Thymus (tissue), 11 donors: ENCODE results near the gene KCNK4. TPM values are rescaled to one million over a fixed set of nuclear protein-coding genes. Genes with fewer than 3 reads are reported as not detected.
"Not testable (repeated sequence)": the region's sequence is repeated elsewhere in the genome, so short reads cannot be mapped to it uniquely, and the experiment has no call there.

Source experiments
- DNase-seq, 9 donors: peaks; one replicate each; pipeline ENCODE4 v3.0.0-alpha.2; 2013; ENCODE audit warnings: low spot score in 9 of 9, low read depth in 6 of 9, missing footprints in 1 of 9
- H3K27ac ChIP-seq, 2 donors: one replicate each; pipeline ENCODE4 v1.5.1; 2013; ENCODE audit warnings: control low read depth in 1 of 2, low read depth in 1 of 2, low read length in 1 of 2, mild to moderate bottlenecking in 1 of 2, moderate library complexity in 1 of 2
- H3K27me3 ChIP-seq, 2 donors: one replicate each; pipeline ENCODE4 v1.5.1; 2013; ENCODE audit warnings: low read length in 1 of 2; ENCODE audit not compliant: control insufficient read depth in 2 of 2, insufficient read depth in 1 of 2
- H3K36me3 ChIP-seq, 2 donors: one replicate each; pipeline ENCODE4 v1.5.1; 2013; ENCODE audit warnings: low read length in 1 of 2, mild to moderate bottlenecking in 1 of 2, moderate library complexity in 1 of 2; ENCODE audit not compliant: control insufficient read depth in 2 of 2, insufficient read depth in 2 of 2
- H3K4me1 ChIP-seq, 2 donors: one replicate each; pipeline ENCODE4 v1.5.1; 2013; ENCODE audit warnings: low read length in 2 of 2; ENCODE audit not compliant: control insufficient read depth in 2 of 2, insufficient read depth in 2 of 2
- H3K4me3 ChIP-seq, 2 donors: one replicate each; pipeline ENCODE4 v1.5.1; 2013; ENCODE audit warnings: low read length in 2 of 2, control low read depth in 1 of 2, mild to moderate bottlenecking in 1 of 2
- H3K9me3 ChIP-seq, 2 donors: one replicate each; pipeline ENCODE4 v1.5.1; 2013; ENCODE audit warnings: low read length in 1 of 2, mild to moderate bottlenecking in 1 of 2; ENCODE audit not compliant: control insufficient read depth in 2 of 2, insufficient read depth in 1 of 2
- WGBS: extraction: QIAGEN DNeasy Blood & Tissue Kit; methylation state at CpG from one replicate; pipeline ENCODE4 v1.1.7; 2013; 5-methylcytosine and 5-hydroxymethylcytosine counted together
- polyA plus RNA-seq: library from polyadenylated mRNA; stranded (reverse); fragments of 200-250 nt; gene quantifications from one replicate; pipeline ENCODE4 v1.2.3, GENCODE V29; 2013
- total RNA-seq: library from RNA; stranded (reverse); fragments of 120-200 nt; gene quantifications from one replicate; pipeline ENCODE4 v1.2.4, GENCODE V29; 2013
- donor health status: healthy.

The KCNK4 gene
- total and polyA plus RNA-seq, 2 donors, result not detected

DNA sequence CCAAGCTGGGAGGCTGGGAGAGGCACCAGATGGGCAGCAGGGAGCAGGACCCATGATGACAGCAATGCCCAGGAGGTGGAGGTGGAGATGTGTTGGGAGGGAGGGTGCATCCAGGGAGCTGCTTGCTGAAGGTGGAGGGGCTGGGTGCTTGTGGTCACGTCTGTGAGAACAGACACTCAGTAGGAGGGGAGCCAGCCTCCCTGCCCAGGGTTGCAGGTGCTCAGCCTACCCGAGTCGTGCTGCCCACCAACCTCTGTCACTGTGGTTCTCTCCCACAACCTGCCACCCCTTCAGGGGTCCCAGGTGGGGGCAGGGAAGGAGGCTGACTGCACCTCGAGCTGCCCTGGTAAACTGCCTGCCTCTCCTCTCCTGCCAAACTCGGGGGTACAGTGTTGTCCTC is 32.3 kb downstream of the KCNK4 start:
- 5% methylated on average over 5 of the region's 5 CpGs for WGBS
- H3K4me3 ChIP-seq, result no peak overlapping the region
- no peaks in the 10 kb centered on the region for H3K9me3 ChIP-seq
- peak in 1 of 9 donors; percentile 74 for DNase-seq
- peaks cover 12 to 20% of the 10 kb centered on the region in 2 donors for H3K36me3 ChIP-seq
- H3K27ac ChIP-seq, result peak overlapping the region in 1 of 2 donors; percentile 77
- no peaks in the 10 kb centered on the region for H3K27me3 ChIP-seq
- H3K4me1 ChIP-seq, result peaks cover 20 to 35% of the 10 kb centered on the region in 2 donors

- not testable (repeated sequence) for DNase-seq, H3K9me3 ChIP-seq, H3K27me3 ChIP-seq, H3K4me3 ChIP-seq
- H3K36me3 ChIP-seq, result peaks cover 12 to 20% of the 10 kb centered on the region in 2 donors
- peak overlapping the region in 1 of 2 donors; percentile 77 for H3K27ac ChIP-seq
- H3K4me1 ChIP-seq, result peaks cover 17 to 31% of the 10 kb centered on the region in 2 donors
- 91% methylated on average over 4 of the region's 4 CpGs for WGBS
Measured at GRCh38 chr11:64323984-64324383, 32.9 kb downstream of the KCNK4 start.

- Histone ChIP-seq H3K27me3 (no peaks in the 10 kb centered on the region), H3K27ac (peak overlapping the region in 1 of 2 donors; percentile 47)
- WGBS, result 95% methylated on average over 11 of the region's 11 CpGs
Measured at GRCh38 chr11:64324692-64325469, 33.8 kb downstream of the KCNK4 start.

DNA sequence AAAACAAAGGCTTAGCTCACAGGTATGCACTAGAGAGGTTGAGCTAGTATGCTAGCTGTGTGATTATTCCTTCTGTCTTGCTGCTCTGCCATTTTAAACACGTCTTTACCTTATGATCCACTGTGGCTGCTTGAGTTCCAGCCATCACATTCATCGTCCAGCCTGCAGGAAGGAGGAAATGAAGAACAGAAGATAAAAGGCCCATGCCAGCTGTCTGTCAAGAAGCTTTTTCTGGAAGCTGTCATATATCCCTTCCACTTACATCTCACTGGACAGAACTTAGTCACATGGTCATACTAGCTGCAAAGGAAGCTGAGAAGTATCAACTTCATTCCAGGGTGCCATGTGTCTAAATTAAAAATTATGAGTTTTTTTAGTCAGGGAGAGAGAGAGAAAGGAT is 36.3 kb downstream of the KCNK4 start:
- DNase-seq, result no peak
- WGBS, result 97% methylated on average over 2 of the region's 2 CpGs
- no peaks in the 10 kb centered on the region for H3K27me3 ChIP-seq
- H3K27ac ChIP-seq, result no peak overlapping the region
- H3K4me3 ChIP-seq, result no peak overlapping the region
- H3K4me1 ChIP-seq, result peaks cover 13 to 42% of the 10 kb centered on the region in 2 donors
- peaks cover 0 to 4% of the 10 kb centered on the region in 2 donors for H3K36me3 ChIP-seq
- H3K9me3 ChIP-seq, result no peaks in the 10 kb centered on the region

More at GRCh38 chr11:64324692-64325469, 33.8 kb downstream of the KCNK4 start:
- peaks cover 13 to 30% of the 10 kb centered on the region in 2 donors for H3K4me1 ChIP-seq
- H3K9me3 ChIP-seq, result no peaks in the 10 kb centered on the region
- no peak for DNase-seq
- peaks cover 12 to 20% of the 10 kb centered on the region in 2 donors for H3K36me3 ChIP-seq
- H3K4me3 ChIP-seq, result no peak overlapping the region

GRCh38 chr11:64327993-64328392 is 36.9 kb downstream of the KCNK4 start:
- Histone ChIP-seq H3K4me3 (no peak overlapping the region), H3K36me3 (no peaks in the 10 kb centered on the region), H3K4me1 (peaks cover 10 to 37% of the 10 kb centered on the region in 2 donors), H3K27ac (no peak overlapping the region), H3K27me3 (no peaks in the 10 kb centered on the region), H3K9me3 (no peaks in the 10 kb centered on the region)
- DNase-seq, result no peak
- 94% methylated on average over 3 of the region's 3 CpGs for WGBS

GRCh38 chr11:64330888-64331287 is 39.8 kb downstream of the KCNK4 start:
- Histone ChIP-seq H3K36me3 (peaks cover 0 to 4% of the 10 kb centered on the region in 2 donors), H3K9me3 (no peaks in the 10 kb centered on the region), H3K4me1 (peaks cover 0 to 28% of the 10 kb centered on the region in 2 donors), H3K4me3 (no peak overlapping the region), H3K27ac (no peak overlapping the region), H3K27me3 (no peaks in the 10 kb centered on the region)
- WGBS, result 93% methylated on average over 11 of the region's 11 CpGs
- no peak for DNase-seq

- no peak overlapping the region for H3K4me3 ChIP-seq
- H3K36me3 ChIP-seq, result peaks cover 0 to 4% of the 10 kb centered on the region in 2 donors
- H3K27ac ChIP-seq, result no peak overlapping the region
- H3K9me3 ChIP-seq, result no peaks in the 10 kb centered on the region
- no peaks in the 10 kb centered on the region for H3K27me3 ChIP-seq
- DNase-seq, result peak in 4 of 9 donors; percentile 50 to 80 (median 67)
- 36% methylated on average over 20 of the region's 20 CpGs for WGBS
- H3K4me1 ChIP-seq, result peaks cover 0 to 28% of the 10 kb centered on the region in 2 donors
Measured at GRCh38 chr11:64331569-64332371, 40.7 kb downstream of the KCNK4 start.

DNA sequence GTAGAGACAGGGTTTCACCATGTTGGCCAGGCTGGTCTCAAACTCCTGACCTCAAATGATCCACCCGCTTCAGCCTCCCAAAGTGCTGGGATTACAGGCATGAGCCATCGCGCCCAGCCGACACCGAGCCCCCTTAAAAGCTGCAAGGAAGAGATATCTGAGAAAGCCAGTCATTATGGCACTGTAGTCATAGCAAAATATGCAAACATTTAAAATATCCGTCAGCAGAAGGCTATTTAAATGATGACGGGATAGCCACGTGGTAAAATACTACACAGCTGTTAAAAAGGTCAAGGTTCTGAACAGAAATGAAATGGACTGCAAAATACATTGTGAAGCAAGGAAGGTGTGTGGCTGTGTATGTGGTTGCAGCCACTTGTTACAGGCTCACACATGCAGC is 42.5 kb downstream of the KCNK4 start:
- 96% methylated on average over 8 of the region's 8 CpGs for WGBS
- no peak for DNase-seq
- H3K36me3 ChIP-seq, result peaks cover 0 to 11% of the 10 kb centered on the region in 2 donors
- no peak overlapping the region for H3K27ac ChIP-seq
- H3K4me1 ChIP-seq, result peaks cover 0 to 30% of the 10 kb centered on the region in 2 donors
- peaks cover 0 to 4% of the 10 kb centered on the region in 2 donors for H3K9me3 ChIP-seq
- H3K4me3 ChIP-seq, result no peak overlapping the region
- H3K27me3 ChIP-seq, result no peaks in the 10 kb centered on the region
